Ecto neural progenitor cell (in vitro differentiated cells): ENCODE measurements around the gene C1orf53.

Experiments
- DNase-seq: peaks from one replicate; pipeline ENCODE4 v3.0.0-alpha.2; 2018; ENCODE audit warnings: low spot score

Gene C1orf53

DNA sequence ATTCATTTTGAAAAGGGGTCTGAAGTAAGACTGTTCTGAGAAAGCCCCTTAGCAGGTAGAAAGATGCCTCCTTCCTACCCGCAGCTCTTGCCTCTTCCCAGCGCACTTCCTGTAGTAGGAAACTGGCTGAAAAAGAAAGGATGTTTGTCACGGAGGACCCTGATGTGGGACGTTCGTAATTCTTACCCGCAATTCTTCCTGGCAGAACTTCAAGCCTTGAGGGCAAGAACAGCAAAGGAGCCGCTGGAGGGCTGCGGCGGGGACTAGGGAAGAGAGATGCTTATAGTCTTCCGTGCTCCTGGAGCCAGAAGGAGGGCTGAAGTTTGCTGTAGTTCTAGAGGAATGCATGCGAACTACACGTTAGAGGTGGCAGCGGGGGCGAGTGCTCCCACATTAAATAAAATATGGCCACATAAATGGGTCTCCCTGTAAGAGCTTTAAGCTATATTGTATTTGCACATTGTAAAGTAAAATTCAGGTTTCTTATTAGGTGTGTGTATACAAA, 6.3 kb downstream of the C1orf53 start:
- DNase-seq = peak; percentile 64

DNA sequence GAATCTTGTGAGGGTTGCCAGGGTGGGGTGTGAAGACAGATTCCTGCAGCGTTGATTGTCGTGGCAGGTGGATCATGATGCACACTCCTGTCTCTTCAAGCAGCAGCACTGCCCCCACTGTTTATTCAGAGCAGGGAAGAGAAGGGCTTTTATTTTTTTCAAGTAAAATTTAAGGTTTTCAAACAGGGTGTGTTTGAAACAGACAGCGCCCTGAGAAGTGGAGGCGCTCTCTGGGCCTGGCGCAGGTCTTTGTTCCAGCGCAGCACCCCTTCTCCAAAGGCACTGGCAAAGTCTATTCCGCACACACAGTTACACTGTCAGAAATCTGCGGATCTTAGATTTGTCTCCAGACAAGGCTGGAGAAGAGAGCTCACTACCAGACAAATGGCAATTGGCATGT, 7.0 kb downstream of the C1orf53 start:
- DNase-seq = peak; percentile 48

DNA sequence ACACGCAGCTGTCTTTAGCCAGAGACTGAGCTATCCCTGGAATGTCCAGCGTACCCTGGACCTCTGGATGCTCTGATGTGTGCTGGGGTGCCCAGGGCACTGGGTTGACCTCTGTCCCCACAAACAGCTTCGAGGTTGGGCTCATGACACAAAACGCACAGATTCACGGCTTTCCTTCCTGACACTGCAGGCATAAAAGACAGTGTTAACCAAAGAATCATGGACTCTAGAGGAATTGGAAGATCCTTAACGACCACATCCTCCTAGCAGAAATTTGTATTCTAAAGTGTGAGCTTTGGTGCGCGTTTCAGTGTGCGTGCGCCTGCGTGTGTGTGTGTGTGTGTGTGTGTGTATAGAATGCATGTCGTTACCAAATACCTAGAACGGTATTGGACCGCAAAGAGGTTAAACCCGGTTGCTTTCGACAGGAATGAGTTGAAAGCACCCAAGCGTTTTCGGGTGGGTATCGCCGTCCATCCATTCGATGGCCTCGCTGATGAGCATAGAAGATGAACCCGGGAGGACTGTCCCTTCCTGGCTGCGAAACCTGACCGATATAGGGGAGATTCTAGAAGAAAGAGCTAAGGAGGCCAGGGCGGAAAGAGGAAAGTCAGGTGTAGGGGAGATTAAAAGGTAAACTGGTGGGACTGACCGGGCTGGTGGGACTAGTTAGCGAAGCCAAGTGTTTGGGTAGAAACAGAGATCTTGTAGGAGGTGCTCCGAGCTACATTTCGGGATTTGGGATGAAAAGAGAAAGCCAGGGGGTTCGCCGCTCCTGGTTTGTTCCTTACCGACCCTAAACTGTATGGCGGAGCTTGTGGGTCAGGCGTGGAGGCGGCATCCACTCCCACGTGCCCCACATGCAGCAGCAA, 7.9 kb downstream of the C1orf53 start:
- peak; percentile 44 for DNase-seq

DNA sequence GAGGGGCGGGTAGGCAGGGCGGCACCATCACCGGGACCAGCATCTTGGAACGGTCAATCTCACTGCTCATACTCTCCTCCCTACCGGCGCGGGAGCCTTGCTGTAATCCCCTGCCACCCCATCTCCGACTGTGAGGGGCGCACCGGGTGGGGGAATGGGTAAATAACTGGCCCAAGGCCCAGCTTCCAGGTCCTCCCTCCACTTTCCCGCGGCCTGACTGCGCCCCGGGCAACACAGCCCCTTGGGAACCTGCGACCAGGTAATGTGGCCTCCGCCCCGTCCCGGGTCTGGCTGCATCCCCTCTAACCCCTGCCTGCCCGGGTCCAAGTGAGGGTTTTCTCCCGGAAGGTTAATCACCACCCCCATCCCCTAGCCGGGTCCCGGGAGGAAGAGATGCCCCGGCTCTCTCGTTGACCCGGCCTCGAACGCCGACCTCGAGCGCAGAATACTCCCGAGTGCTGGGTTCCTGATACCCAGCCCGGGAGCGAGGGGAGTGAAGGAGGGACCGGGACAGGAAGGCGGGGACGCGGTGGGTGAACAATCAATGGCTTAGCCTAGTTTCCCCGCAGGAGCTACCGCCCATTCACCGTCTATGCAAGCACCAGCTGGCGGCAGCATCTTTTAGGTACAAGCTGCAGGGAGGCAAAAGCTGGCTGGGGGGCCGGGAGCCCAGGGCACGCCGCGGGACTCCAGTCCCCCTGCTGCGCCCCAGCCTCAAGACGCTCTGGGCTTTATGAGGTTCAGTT, 8.9 kb downstream of the C1orf53 start:
- peak; percentile 64 for DNase-seq

DNA sequence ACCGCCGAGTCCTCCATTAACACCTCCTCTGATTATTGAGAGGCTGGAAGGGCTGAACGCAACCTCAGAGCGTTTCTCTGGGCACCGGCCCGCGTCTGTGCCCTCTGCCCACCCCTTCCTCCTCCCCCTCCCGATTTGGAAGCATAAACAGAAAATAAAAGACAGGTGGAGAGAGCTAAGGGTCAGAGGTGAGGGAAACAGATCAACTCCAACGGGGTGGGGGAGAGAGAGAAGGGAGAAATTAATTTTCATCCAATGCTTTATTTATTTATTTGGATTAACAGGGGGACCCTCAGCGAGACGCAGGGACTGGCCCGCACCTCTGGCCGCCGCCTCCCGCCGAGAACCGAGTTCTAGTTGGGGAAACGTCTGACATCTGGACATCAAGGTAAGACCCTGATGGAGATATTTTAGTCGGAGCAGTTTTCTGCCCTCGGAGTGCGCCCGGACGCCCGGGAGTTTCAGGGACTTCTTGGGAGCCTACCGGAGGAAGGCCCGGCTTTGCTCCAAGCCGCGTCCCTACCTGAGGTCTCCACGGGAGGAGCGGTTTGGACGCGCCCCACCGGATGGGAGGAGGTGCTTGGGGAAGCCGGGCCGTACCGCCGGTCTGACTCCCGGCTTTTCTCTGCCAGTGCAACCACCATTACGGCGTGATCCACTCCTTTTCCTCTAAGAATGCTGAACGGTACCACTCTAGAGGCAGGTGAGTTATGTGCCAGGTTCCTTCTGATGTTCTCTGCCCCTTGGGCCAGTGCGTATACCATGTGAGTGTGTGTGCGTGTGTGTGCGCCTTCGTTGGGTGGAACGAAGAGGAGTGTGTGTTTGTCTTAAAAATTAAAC, 9.6 kb downstream of the C1orf53 start:
- peak; percentile 52 for DNase-seq

DNA sequence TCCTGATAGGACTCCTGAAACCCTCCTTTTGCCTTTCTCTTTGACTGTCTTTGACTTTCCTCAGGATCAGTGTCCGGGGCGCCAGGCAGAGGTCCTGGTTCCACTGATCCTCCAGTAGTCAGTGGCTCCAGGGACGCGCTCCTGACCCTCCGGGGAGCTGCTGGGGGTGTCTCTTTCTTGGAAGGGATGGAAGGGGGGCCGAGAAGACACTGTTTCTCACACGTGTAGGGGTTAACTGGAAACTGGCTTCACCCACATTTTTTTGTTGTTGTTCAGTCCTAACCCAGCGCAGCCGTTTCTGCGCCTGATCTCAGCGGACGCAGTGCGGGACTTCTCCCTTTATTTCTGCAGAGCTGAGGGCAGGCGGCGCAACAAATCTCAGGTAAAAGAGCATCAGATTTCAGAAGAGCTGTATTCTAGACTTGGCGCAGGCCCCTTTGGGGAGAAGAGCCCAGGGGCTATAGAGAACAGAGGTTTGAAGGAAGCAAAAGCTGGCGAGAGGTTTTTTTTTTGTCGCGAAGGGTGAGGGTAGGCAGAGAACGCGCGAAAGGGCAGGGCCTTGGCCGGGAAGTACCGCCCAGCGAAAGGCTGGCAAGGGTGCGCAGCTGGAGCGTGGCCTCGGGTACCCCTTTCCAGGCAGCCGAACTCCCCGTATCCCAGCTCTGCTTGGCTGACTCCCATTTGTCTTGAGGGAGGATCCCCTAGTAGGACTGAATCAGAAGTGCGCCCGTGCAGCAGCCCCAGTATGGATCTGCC, 10.5 kb downstream of the C1orf53 start:
- DNase-seq = peak; percentile 57

DNA sequence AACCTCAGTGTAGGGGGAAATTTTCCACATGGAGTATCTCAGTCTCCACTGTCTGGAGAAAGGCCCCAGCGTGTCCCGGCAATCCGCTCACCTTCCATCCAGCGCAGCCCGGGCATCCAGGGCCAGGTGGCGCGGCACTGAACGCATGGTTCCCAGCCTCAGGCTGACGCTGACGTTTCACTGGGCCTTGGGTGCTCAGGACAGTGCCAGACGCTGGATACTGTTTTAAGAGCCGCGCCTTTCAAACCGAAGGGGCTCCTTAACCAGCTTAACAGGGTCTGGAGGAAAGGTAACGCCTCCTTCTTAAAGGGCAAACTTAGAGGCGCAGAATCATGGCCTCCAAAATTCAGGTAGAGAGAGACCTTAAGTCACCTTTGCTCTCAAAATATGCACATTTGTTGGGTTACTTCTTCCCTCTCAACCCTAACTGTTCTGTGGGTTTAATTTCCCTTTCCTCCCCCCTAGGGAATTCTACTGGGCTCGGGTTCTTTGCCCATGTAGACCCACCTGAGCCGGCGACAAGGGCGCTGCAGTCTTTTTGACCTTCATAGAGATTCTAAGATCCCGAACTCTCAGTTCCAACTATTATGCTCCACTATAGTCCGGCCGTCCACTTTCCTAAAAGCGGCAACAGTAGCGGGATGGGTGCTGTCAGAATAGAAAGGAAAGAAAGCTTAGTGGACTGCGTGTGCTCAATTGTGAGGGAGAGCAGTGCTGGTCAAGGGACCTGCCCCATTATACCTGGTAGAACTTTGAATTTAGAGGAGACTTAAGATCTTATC, 11.3 kb downstream of the C1orf53 start:
- peak; percentile 49 for DNase-seq

DNA sequence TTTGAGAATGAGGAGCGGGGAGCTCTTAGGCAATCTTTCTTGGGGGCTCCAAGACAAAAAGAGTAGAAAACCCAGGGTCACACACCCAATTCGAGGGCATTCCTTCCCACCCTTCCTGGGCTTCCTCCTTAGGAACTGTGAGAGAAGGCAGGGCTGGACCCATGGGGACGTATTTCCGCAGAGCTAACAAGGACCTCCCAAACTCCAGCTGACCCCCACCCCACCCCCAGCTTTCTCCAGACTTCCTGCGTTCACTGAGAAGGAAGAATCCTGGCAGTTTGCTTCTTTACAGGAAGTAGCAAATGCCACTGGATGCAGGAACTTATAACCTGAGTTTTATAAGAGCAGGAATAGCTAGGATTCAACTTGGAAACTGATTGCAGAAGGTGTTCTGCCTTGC, 12.1 kb downstream of the C1orf53 start:
- DNase-seq = no peak

DNA sequence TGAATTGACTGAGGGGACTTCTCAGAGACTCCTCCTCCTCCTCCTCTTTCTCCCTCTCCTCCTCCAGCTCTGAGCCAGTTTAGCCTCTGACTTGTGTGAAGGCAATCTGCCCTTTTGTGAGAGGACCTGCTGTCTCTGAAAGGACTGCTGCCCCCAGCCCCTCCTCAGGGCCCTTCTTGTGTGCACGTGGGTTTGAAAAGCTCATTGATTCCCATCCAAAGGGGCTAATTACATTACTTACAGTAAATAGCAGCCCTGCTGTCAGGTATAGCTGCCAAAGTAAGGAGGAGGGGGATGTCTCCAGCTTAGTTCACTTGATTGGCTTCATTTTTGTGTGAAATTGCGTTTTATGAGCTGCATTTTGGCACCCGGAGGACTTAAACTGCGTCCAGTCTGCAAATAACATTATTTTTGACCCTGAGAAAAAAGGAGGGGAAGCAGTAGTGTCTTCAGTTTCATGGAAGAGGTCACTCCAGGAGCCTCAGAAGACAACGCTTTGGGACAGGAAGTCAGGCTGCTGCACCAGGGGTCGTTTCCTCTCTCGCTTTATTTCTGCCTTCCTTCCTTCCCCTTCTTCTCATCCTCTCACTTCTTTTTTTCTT, 12.9 kb downstream of the C1orf53 start:
- DNase-seq = peak; percentile 52

DNA sequence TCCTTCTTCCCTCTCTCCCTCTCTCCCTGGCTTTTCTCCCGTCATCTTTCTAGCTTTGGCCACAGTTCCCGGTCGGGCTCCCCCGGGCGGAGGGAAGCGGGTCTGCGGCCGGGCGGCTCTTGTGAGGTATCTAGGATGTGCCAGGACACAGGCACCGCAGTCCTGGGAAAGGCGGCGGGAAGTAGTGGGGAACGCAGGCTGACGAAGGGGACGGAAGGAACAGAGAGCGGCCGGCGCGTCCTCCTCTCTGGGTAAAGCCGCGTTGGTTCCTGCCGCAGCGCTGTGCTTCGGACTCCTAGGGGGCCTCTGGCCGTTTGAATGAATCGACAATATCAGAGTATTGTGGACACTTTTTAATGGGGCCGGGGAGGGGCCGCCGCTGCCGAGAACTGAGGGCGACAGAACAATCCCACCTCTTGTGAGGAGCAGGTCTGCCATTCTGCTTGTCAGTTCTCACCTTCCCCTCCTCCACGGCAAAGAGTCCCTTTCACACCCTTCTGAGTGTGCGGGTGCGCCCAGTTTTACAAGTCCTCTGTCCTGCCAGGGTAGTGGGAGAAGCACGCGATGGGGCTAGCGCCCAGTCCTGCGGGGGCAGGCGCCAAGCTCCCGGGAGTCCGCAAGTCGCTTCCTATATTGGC, 13.6 kb downstream of the C1orf53 start:
- peak; percentile 89 for DNase-seq

DNA sequence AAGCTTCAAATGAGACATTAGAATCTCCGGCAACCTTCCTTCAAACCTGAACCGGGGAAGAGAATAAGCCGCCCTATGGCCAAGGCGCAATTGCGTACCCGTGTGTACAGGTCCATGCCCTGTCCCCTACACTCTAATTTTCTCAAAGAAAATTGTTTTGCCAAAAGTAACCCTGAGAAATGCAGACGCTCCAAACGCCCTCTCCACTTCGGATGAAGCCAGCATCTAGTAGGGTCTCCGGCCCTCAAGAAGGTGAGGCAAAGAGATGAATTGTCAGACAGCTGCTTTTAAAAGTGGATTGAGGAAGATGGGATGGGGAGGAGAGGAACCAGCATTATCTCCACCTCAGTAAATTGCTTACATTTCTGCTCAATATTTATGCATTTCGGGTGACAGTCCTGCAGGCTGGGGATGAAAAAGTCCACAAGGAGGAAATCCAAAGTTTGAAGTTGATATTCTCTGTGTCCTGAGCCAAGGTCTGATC, 14.1 kb downstream of the C1orf53 start:
- no peak for DNase-seq

DNA sequence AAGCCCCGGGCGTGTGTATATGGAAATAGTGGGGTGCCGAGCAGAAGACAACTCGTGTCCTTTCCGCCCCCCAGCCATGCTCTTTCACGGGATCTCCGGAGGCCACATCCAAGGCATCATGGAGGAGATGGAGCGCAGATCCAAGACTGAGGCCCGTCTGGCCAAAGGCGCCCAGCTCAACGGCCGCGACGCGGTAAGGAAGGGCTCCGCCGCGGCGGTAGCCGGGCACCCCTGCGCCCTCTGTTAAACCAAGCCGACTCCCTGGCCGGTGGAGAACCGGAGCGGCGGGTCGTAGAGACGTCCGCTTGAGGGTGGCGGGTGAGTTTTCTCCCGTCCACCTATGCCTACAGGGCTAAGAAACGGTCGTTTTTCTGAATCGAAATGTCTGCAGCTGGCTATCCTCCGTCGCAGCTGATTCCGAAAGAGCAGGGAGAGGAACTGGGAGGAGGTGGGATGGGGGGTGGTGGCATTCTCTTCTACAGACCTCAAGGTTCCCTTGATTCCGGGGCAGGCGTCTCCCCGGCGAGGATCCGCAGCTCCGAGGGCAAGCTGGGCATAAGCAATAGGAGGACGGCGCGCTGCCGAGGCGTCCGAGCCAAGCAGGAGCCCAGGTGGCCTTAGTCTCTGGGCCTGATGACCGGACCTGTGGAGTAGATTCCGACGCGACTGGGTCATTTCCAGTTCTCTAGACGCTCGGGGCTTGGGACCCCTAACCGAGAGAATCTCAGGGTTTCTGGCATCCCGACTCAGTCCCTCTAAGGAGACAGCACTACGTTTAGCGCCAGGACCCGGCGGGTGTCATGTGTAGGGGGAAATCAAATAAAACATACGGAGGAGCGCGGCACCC, 15.6 kb downstream of the C1orf53 start:
- peak; percentile 68 for DNase-seq

DNA sequence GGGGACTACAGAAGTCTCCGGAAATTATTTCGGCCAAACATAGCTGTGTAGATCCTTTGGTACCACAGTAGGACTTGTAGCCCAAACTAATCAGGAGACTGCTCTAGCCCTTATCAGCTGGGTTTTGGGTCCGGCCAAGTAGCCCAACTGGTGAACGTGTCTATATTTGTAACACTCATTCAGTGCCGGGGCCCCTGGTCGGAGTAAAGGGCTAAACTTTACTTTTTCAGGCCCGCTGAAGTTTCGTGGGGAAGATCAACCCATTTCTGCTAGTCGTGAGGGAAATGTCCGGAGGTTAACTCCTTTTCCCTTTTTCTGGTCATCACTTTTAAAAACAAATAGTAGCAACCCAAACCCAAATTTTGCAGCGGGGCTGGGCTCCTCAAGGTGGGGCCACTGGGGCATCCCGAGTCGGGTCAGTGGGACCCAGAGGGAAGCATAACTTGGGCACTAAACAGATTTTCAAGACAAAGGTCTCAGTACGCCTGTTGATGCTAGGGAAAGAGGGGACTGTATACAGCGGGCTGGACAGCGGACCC, 16.4 kb downstream of the C1orf53 start:
- peak; percentile 44 for DNase-seq

DNA sequence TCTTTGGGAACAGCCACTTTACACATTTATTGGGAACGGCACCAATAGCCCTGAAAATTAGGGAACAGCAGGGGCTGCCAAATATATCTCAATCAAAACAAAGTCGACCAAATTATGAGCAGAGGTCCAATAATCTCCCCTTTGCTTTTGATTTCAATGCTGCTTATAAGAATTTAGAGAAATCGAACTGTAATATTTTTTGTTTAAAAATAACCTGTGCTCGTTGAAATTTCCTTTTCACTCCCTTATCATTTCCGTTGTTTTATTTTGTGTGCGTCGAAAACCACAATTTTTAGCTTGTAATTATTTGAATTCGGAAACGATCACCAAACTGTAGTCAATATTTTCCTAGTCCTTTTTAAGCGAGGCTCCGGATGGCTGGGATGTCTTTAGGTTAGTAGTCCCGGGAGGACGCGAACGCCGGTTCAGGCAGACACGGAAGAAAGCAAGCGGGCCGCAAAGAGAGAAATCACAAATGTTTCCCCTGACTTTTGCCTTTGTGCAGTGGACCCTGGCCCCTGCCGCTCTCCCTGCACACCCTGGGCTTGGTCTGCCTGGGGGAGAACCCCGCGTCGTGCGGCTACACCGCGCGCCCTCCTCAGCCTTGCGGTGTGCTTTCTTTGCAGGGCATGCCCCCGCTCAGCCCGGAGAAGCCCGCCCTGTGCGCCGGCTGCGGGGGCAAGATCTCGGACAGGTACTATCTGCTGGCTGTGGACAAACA, 17.1 kb downstream of the C1orf53 start:
- peak; percentile 61 for DNase-seq

DNA sequence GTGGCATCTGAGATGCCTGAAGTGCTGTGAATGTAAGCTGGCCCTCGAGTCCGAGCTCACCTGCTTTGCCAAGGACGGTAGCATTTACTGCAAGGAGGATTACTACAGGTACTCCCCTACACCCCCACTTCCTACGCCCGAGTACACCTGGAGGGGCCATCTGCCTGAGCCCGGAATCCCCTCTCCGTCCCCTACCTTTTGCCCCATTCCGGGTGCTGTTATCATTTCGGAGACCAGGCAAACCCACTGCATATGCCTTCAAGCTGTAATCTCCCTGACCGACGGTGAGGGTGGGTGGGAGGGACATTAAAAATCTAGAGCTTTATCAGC, 17.6 kb downstream of the C1orf53 start:
- DNase-seq = peak; percentile 55

DNA sequence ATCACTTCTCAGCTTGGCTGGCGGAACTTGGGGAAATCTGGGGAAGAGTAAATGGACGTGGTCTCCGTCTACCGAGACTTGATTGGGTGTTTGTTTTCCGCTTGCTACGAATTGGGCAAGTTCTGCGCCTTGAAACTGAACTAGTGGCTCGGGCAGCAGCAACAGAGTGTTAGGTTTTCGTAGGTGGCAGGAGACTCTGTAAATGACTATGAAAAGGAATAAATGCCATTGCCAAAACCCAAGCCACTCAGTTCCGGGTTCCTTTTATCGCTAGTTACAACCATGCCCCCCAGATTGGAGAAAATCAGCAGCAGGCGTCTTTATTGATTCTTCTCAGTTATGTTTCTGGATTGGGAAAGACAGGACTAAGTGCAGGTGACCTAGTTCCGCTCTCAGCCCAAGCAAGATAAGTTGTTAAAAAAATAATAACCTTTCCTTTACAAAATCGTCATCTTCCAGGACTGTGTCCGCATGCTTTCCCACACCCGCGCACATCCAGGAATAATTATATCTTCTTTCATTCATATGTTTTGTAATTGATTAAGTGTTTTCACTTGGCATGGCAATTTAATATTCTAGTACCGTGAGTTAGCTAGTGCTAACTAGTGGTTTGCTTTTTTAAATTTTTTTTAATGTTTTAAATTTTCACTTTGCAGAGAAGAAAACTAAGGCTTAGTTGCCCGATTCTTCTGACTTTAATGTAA, 18.1 kb downstream of the C1orf53 start:
- DNase-seq = no peak
